Right atrium auricular region (tissue), 2 donors: ENCODE data around the gene SLIT3. TPM values are rescaled to one million over a fixed set of nuclear protein-coding genes. Genes with fewer than 3 reads are reported as not detected.

Experiments
- DNase-seq: peaks from one replicate; pipeline ENCODE4 v3.0.0-alpha.2; 2019; ENCODE audit warnings: low spot score
- H3K27ac ChIP-seq, 2 donors: fragments of 200-600 bp; sonication (generic); 1 replicate in 1 of 2; 2 replicates in 1 of 2; pipeline ENCODE4 v1.5.1; 2016 to 2019
- H3K27me3 ChIP-seq, 2 donors: fragments of 200-600 bp; sonication (generic); one replicate each; pipeline versions ENCODE4 v1.5.1 to v1.6.0; 2017 to 2019
- H3K36me3 ChIP-seq: fragments of 200-600 bp; sonication (generic); one replicate; pipeline ENCODE4 v1.5.1; 2016
- H3K4me1 ChIP-seq, 2 donors: fragments of 200-600 bp; sonication (generic); one replicate each; pipeline versions ENCODE4 v1.5.1 to v1.6.0; 2017 to 2019
- H3K4me3 ChIP-seq, 2 donors: fragments of 200-600 bp; sonication (generic); 1 replicate in 1 of 2; 2 replicates in 1 of 2; pipeline ENCODE4 v1.5.1; 2017 to 2019; ENCODE audit warnings: mild to moderate bottlenecking in 1 of 2, moderate library complexity in 1 of 2
- H3K9me3 ChIP-seq, 2 donors: fragments of 200-600 bp; sonication (generic); one replicate each; pipeline ENCODE4 v1.5.1; 2019
- total RNA-seq, 2 donors: library from RNA; depleted of rRNA; stranded (reverse); fragments of >200 nt; gene quantifications; one replicate each; pipeline ENCODE4 v1.1.0, GENCODE V29; 2016
- TF ChIP-seq, protein P1 (sequence below), 2 donors: fragments of 200-600 bp; sonication (generic); IDR thresholded peaks; one replicate each; pipeline ENCODE4 v1.5.1; 2019; ENCODE audit warnings: antibody characterized with exemption in 2 of 2

SLIT3 gene
- total RNA-seq, 2 donors from 2014 or later = 66.1 to 85.8 TPM

- Histone ChIP-seq H3K36me3 (peaks cover 12% of the 10 kb centered on the region), H3K4me1 (peaks cover 0 to 7% of the 10 kb centered on the region in 2 donors), H3K9me3 (no peaks in the 10 kb centered on the region), H3K27me3 (no peaks in the 10 kb centered on the region), H3K27ac (no peak overlapping the region), H3K4me3 (no peak overlapping the region)
- DNase-seq = no peak
- TF ChIP-seq, protein P1, sequence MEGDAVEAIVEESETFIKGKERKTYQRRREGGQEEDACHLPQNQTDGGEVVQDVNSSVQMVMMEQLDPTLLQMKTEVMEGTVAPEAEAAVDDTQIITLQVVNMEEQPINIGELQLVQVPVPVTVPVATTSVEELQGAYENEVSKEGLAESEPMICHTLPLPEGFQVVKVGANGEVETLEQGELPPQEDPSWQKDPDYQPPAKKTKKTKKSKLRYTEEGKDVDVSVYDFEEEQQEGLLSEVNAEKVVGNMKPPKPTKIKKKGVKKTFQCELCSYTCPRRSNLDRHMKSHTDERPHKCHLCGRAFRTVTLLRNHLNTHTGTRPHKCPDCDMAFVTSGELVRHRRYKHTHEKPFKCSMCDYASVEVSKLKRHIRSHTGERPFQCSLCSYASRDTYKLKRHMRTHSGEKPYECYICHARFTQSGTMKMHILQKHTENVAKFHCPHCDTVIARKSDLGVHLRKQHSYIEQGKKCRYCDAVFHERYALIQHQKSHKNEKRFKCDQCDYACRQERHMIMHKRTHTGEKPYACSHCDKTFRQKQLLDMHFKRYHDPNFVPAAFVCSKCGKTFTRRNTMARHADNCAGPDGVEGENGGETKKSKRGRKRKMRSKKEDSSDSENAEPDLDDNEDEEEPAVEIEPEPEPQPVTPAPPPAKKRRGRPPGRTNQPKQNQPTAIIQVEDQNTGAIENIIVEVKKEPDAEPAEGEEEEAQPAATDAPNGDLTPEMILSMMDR (IDR thresholded peaks at IDR 0.05) = no peak
Observed at GRCh38 chr5:168674893-168675482, 626.0 kb downstream of the SLIT3 start.

- peaks cover 22% of the 10 kb centered on the region for H3K36me3 ChIP-seq
- no peaks in the 10 kb centered on the region for H3K27me3 ChIP-seq
- no peak overlapping the region for H3K27ac ChIP-seq
- H3K9me3 ChIP-seq = no peaks in the 10 kb centered on the region
- no peaks in the 10 kb centered on the region for H3K4me1 ChIP-seq
- TF ChIP-seq, protein P1 (IDR thresholded peaks at IDR 0.05) = no peak
- no peak for DNase-seq
- H3K4me3 ChIP-seq = no peak overlapping the region
Observed at GRCh38 chr5:168672888-168673287, 628.1 kb downstream of the SLIT3 start.

DNA sequence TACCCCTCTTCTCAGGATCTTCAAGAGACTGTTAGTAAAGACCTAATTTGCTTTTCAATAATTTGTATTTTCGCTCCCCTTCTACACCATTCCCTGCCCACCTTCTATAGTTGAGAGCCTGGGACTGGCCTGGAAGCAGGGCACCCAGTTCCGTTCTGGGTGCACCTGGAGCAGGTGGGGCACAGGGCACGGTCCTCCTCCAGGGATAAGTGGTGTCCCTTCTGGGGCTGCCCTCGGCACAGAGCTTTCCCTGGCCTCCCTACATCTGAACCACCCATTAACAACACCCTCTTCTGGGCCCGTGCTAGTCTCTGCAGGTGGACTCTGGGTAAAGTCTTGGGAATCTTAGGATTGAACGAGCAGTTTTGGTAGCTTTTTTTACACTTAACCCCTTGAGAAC lies 628.9 kb downstream of the SLIT3 start:
- Histone ChIP-seq H3K27ac (no peak overlapping the region), H3K27me3 (no peaks in the 10 kb centered on the region), H3K9me3 (no peaks in the 10 kb centered on the region), H3K36me3 (peaks cover 22% of the 10 kb centered on the region), H3K4me1 (no peaks in the 10 kb centered on the region), H3K4me3 (no peak overlapping the region)
- no peak for DNase-seq
- TF ChIP-seq, protein P1 (IDR thresholded peaks at IDR 0.05) = no peak

DNA sequence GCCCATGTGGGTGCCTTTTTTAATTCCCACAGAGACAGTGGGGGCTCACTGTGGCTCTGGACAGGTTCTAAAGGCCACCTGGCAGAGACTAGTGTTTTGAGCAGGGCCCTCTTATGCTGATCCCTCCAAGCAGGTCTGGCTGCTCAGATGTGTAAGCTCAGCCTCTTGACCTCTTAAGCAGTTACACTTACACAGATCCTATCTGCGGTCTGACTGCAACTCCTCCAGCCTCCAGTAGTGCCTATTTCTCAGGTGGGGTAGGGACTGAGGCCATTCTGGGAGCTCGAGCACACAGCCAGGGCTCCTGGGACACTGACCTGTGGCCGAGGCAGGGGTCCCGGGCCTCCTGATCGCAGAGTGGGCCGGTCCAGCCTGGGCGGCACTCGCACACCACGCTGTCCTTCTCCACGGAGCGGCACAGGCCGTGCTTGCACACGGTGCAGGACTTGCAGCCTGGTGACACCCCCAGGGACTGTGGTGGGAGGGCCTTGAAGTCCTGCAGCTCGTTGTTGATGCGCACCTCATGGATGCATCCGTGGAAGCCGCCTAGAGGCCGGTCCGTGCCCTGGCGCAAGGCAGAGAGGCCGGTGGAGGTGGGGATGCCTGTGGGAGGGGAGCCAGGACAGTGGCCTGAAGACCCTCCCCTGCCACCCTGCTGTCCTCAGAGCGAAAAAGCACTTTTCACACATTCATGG lies 629.9 kb downstream of the SLIT3 start:
- Histone ChIP-seq H3K36me3 (peaks cover 22% of the 10 kb centered on the region), H3K27ac (no peak overlapping the region), H3K9me3 (no peaks in the 10 kb centered on the region), H3K4me3 (no peak overlapping the region), H3K4me1 (no peaks in the 10 kb centered on the region), H3K27me3 (no peaks in the 10 kb centered on the region)
- TF ChIP-seq, protein P1 (IDR thresholded peaks at IDR 0.05) = no peak
- no peak for DNase-seq

DNA sequence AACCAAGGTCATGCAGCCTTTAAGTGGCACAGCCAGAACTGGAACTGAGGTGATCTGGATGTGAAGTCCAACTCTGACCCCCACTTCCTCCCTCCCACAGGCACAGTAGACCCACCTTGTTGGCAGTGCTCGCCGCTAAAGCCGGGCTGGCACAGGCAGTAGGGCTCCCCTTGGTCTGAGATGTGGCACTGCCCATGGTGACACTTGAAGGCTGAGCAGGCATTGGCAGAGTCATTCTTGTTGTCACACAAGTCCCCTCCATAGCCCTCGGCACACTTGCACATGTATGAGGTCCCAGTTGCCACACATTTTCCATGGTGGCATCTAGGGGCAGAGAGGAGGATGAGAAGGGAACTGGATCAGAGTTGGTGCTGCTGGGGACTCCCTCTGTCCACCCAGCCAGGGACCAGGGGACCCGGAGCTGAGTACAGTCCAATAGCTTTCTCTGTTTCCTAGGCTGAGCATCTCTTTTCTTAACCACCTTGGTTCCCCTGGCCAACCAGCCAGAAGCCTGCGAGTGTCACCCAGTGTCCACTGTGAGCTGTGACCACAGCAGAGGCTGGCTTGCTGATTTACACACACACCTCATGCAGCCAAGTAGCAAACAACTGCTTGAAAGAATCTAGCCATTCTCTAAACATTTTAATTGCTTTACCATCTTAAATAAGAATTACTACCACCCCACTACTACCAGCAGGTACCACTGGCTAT lies 631.1 kb downstream of the SLIT3 start:
- Histone ChIP-seq H3K27me3 (no peaks in the 10 kb centered on the region), H3K4me1 (no peaks in the 10 kb centered on the region), H3K27ac (no peak overlapping the region), H3K4me3 (no peak overlapping the region), H3K36me3 (peaks cover 22% of the 10 kb centered on the region), H3K9me3 (no peaks in the 10 kb centered on the region)
- DNase-seq = no peak
- TF ChIP-seq, protein P1 (IDR thresholded peaks at IDR 0.05) = no peak
